HepG2 (cell line): Measurements from ENCODE around the gene PAN3. TPM values are rescaled to one million over a fixed set of nuclear protein-coding genes. Genes with fewer than 3 reads are reported as not detected.

Source experiments
- ATAC-seq: fragments of 200-7000 bp; cut with Tn5 transposase; 3 replicates; pipeline ENCODE4 v1.9.1; 2020; ENCODE audit warnings: mild to moderate bottlenecking, moderate library complexity
- BruUV-seq: library from RNA; stranded (reverse); fragments of 400-500 nt; replicated peaks from 2 replicates; lab custom pipeline; 2021; lab: Mats Ljungman, UMichigan
- CTCF ChIA-PET: fragments of 300-600 bp; formaldehyde crosslinking; extraction: SDS; loops from one replicate; lab custom pipeline; 2021; ENCODE audit warnings: low total read pairs, inconsistent platforms, low intra/inter-chr PET ratio; lab: Yijun Ruan, JAX
- POLR2A ChIA-PET: fragments of 350-600 bp; sonication (Branson Sonifier 250); formaldehyde crosslinking; loops from one replicate; lab custom pipeline; 2020; ENCODE audit warnings: antibody characterized with exemption, inconsistent platforms; lab: Yijun Ruan, JAX
- DNase-seq: peaks from one replicate; pipeline ENCODE4 v3.0.0-alpha.2; 2015; ENCODE audit warnings: low spot score
- FAIRE-seq: peaks from 3 replicates; lab custom pipeline; 2011; peaks lifted over from hg19 to GRCh38; lab: Jason Lieb, UNC
- H2AFZ ChIP-seq: one replicate; pipeline ENCODE4 v1.6.1; 2011; ENCODE audit warnings: low read length, inconsistent platforms
- H3K27ac ChIP-seq: fragments of 300-600 bp; 3 replicates; pipeline ENCODE4 v1.8.0; 2011; ENCODE audit warnings: mixed run types, mild to moderate bottlenecking, mixed read lengths, low read length, inconsistent platforms; ENCODE audit not compliant: insufficient read depth; ENCODE audit errors: extremely low read length
- H3K27me3 ChIP-seq, 2 experiments: fragments of 200-600 bp in 1 of 2; 2 replicates in 1 of 2; 3 replicates in 1 of 2; pipeline versions ENCODE4 v1.6.0 to v1.8.0; 2011; ENCODE audit warnings: low read length in 2 of 2, mild to moderate bottlenecking in 2 of 2, moderate library complexity in 2 of 2, inconsistent platforms in 1 of 2; ENCODE audit not compliant: insufficient read depth in 2 of 2, control insufficient read depth in 1 of 2
- H3K36me3 ChIP-seq, 2 experiments: fragments of 200-600 bp in 1 of 2; replicated peaks in 1 of 2; 2 replicates in 1 of 2; 3 replicates in 1 of 2; pipeline versions ENCODE4 v1.5.1 to v1.8.0; 2011; ENCODE audit warnings: low read length in 2 of 2, inconsistent platforms in 1 of 2; ENCODE audit not compliant: insufficient read depth in 2 of 2, control insufficient read depth in 1 of 2
- H3K4me1 ChIP-seq: 2 replicates; pipeline ENCODE4 v1.5.1; 2012; ENCODE audit warnings: low read length, inconsistent platforms; ENCODE audit not compliant: insufficient read depth
- H3K4me2 ChIP-seq: 2 replicates; pipeline ENCODE4 v1.6.0; 2011; ENCODE audit warnings: low read depth, low read length, inconsistent platforms
- H3K4me3 ChIP-seq, 3 experiments: fragments of 200-600 bp in 1 of 3; sonication (generic), shearing (Covaris generic) in 1 of 3; replicated peaks in 1 of 3; 2 replicates each; pipeline ENCODE4 v1.5.1; 2011 to 2016; ENCODE audit warnings: low read length in 3 of 3, inconsistent platforms in 2 of 3, low read depth in 2 of 3, mild to moderate bottlenecking in 2 of 3, control low read depth in 1 of 3, mixed read lengths in 1 of 3; ENCODE audit not compliant: insufficient read depth in 1 of 3
- H3K79me2 ChIP-seq: one replicate; pipeline ENCODE4 v1.6.1; 2011; ENCODE audit warnings: low read length, inconsistent platforms; ENCODE audit not compliant: insufficient read depth
- H3K9ac ChIP-seq: 2 replicates; pipeline ENCODE4 v1.6.0; 2011; ENCODE audit warnings: mild to moderate bottlenecking, low read depth, low read length, inconsistent platforms; ENCODE audit not compliant: insufficient read depth
- H3K9me3 ChIP-seq: 2 replicates; pipeline ENCODE4 v1.5.1; 2012; ENCODE audit warnings: mild to moderate bottlenecking, low read length
- H4K20me1 ChIP-seq: 2 replicates; pipeline ENCODE4 v1.6.0; 2011; ENCODE audit warnings: inconsistent platforms, mild to moderate bottlenecking, low read length, moderate library complexity; ENCODE audit not compliant: insufficient read depth
- EZH2 ChIP-seq: conservative IDR thresholded peaks from 2 replicates; pipeline ENCODE4 v1.6.1; 2012; ENCODE audit warnings: mild to moderate bottlenecking, low read depth, low read length, moderate library complexity
- GLI4 ChIP-seq: sonication (generic); formaldehyde crosslinking; IDR thresholded peaks from 2 replicates; pipeline ENCODE4 v1.5.1; 2020; ENCODE audit warnings: missing genetic modification reagents, mild to moderate bottlenecking, moderate library complexity, borderline replicate concordance
- HNRNPL ChIP-seq: fragments of 200-400 bp; formaldehyde crosslinking; IDR thresholded peaks from 2 replicates; pipeline ENCODE4 v1.6.1; 2017; ENCODE audit warnings: mild to moderate bottlenecking, low read depth, low read length
- RAD21 ChIP-seq: fragments of 450-650 bp; formaldehyde crosslinking; IDR thresholded peaks from 2 replicates; pipeline ENCODE4 v1.5.0; 2020; ENCODE audit warnings: mild to moderate bottlenecking
- RFX3 ChIP-seq: IDR thresholded peaks from 2 replicates; pipeline ENCODE4 v1.6.1; 2016; ENCODE audit warnings: missing biosample characterization, missing genetic modification reagents
- TARDBP ChIP-seq: sonication (generic); formaldehyde crosslinking; IDR thresholded peaks from 2 replicates; pipeline ENCODE4 v1.8.0; 2022; ENCODE audit warnings: mild to moderate bottlenecking, missing genetic modification reagents
- TBL1XR1 ChIP-seq: fragments of 150-350 bp; IDR thresholded peaks from 2 replicates; pipeline ENCODE4 v1.6.1; 2014; ENCODE audit warnings: borderline replicate concordance, low read length; ENCODE audit not compliant: partially characterized antibody
- TBP ChIP-seq: sonication (generic); formaldehyde crosslinking; IDR thresholded peaks from 2 replicates; pipeline ENCODE4 v1.5.0; 2020; ENCODE audit warnings: missing genetic modification reagents
- ZNF414 ChIP-seq: sonication (generic); formaldehyde crosslinking; IDR thresholded peaks from 2 replicates; pipeline ENCODE4 v1.5.0; 2020; ENCODE audit warnings: missing genetic modification reagents
- WGBS: methylation state at CpG from one replicate; pipeline ENCODE4 v1.1.6; 2017; ENCODE audit warnings: low lambda C conversion rate; 5-methylcytosine and 5-hydroxymethylcytosine counted together
- in situ Hi-C: cut with HindIII; loops from 2 replicates; pipeline ENCODE4 v1.10.0; 2017; ENCODE audit warnings: low pct_unique_long_range_greater_than_20kb; ENCODE audit not compliant: extremely low pct_ligation_motif_present
- intact Hi-C: fragments of 100-400 bp; cut with micrococcal nuclease; formaldehyde crosslinking; loops from one replicate; pipeline ENCODE4 v1.10.0; 2022; ENCODE audit not compliant: unreplicated experiment
- polyA plus RNA-seq, 8 experiments: library from polyadenylated mRNA; depleted of rRNA in 3 of 8; stranded (reverse) in 7 of 8; unstranded in 1 of 8; fragments of >200 nt; fragmentation: Illumina TruSeq in 4 of 8; extraction: Trizol in 4 of 8; gene quantifications; 2 replicates each; pipeline versions ENCODE4 v1.2.1 to v1.2.3, GENCODE V29; 2011 to 2016; ENCODE audit warnings: low read depth in 4 of 8, missing spikeins in 1 of 8, mixed read lengths in 1 of 8; ENCODE audit not compliant: insufficient read depth in 1 of 8
- total RNA-seq, 5 experiments: library from RNA; depleted of rRNA; stranded (reverse); fragments of >200 nt; fragmentation: Illumina TruSeq; extraction: Trizol; gene quantifications; 2 replicates each; pipeline ENCODE4 v1.2.3, GENCODE V29; 2016; ENCODE audit warnings: low read depth in 1 of 5
- TF ChIP-seq, protein P1 (sequence below), 2 experiments: sonication (generic) in 1 of 2; formaldehyde crosslinking in 1 of 2; IDR thresholded peaks; 2 replicates each; pipeline versions ENCODE4 v1.5.1 to v1.6.1; 2011 to 2020; ENCODE audit warnings: borderline replicate concordance in 1 of 2, low read depth in 1 of 2, low read length in 1 of 2, mild to moderate bottlenecking in 1 of 2, missing genetic modification reagents in 1 of 2, moderate library complexity in 1 of 2

Gene PAN3
- total and polyA plus RNA-seq, 2 of the 13 experiments (the other 11 are each of a cell fraction or from before 2014, with no cell fraction given): 9.7 to 10.6 TPM

DNA sequence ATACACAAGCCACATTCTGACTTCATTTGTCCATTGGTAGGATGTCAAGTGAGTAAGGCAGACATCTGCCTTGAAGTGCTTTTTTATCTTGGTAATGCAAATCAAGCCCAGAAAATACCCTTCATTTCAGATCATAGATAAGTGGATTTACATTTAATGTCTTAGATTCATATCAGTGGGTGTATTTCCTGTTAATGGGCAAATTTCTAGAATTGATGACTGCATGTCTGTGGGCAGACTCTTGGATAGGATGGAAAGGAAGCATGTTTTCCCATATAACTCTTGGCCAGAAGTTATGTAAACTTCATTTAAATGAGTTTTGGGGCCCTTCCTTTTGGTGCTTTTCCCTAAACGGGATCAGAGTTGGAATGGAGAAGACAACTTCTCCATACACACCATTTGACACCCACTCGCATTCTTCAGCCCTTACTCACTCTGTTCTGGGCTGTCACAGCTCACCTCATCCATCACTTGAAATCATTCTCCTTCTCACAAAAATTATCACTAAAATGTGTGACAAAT is 202.0 kb downstream of the PAN3 start:
- no peaks in the 10 kb centered on the region for H3K9me3 ChIP-seq
- WGBS: 40% methylated on average over 2 of the region's 2 CpGs
- no peaks in the 10 kb centered on the region for H3K36me3 ChIP-seq
- no peak overlapping the region for H3K9ac ChIP-seq
- H2AFZ ChIP-seq: no peak overlapping the region
- no peak for DNase-seq
- intact Hi-C loops (no loop called here), in situ Hi-C loops (no loop called here)
- no peak overlapping the region for H3K27ac ChIP-seq
- TF ChIP-seq TARDBP (CRISPR knock-in tag): no peak
- TF ChIP-seq RFX3: no peak
- no peak for TF ChIP-seq ZNF414
- no peak for TF ChIP-seq TBP (CRISPR knock-in tag)
- no peak for TF ChIP-seq GLI4 (CRISPR knock-in tag)
- TF ChIP-seq TBL1XR1: no peak
- no peak for TF ChIP-seq EZH2
- TF ChIP-seq RAD21 (CRISPR knock-in tag): no peak
- no TSS peak for BruUV-seq
- ChIA-PET POLR2A (no interaction called here), CTCF (no interaction called here)
- H3K4me3 ChIP-seq: no peak overlapping the region
- FAIRE-seq: no peak
- ATAC-seq: no peak
- no peaks in the 10 kb centered on the region for H3K79me2 ChIP-seq
- peaks cover 0 to 1% of the 10 kb centered on the region in 2 experiments; a peak in 1 of 5 replicates for H3K27me3 ChIP-seq
- H3K4me2 ChIP-seq: no peak overlapping the region
- no peaks in the 10 kb centered on the region for H4K20me1 ChIP-seq
- no peaks in the 10 kb centered on the region for H3K4me1 ChIP-seq

GRCh38 chr13:28342251-28342650 is 203.9 kb downstream of the PAN3 start:
- CTCF ChIA-PET: no interaction called here
- BruUV-seq: no TSS peak
- DNase-seq (no peak), FAIRE-seq (no peak), ATAC-seq (no peak)
- Histone ChIP-seq H3K4me3 (no peak overlapping the region), H3K79me2 (no peaks in the 10 kb centered on the region), H3K27ac (no peak overlapping the region), H3K4me1 (no peaks in the 10 kb centered on the region), H3K36me3 (no peaks in the 10 kb centered on the region), H4K20me1 (no peaks in the 10 kb centered on the region), H3K4me2 (no peak overlapping the region), H3K9me3 (no peaks in the 10 kb centered on the region), H2AFZ (no peak overlapping the region), H3K9ac (no peak overlapping the region), H3K27me3 (0 out of 5 replicates have a peak, but pooled peaks cover 0 to 1% of the 10 kb centered on the region in 2 experiments)
- intact Hi-C loops (no loop called here), in situ Hi-C loops (no loop called here)
- 39% methylated on average over 2 of the region's 2 CpGs for WGBS
- POLR2A ChIA-PET: no interaction called here
- TF ChIP-seq, protein P1, sequence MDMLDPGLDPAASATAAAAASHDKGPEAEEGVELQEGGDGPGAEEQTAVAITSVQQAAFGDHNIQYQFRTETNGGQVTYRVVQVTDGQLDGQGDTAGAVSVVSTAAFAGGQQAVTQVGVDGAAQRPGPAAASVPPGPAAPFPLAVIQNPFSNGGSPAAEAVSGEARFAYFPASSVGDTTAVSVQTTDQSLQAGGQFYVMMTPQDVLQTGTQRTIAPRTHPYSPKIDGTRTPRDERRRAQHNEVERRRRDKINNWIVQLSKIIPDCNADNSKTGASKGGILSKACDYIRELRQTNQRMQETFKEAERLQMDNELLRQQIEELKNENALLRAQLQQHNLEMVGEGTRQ (IDR thresholded peaks at IDR 0.05; ENCODE audit: low read depth, low read length): no peak
- TF ChIP-seq, protein P1 (CRISPR knock-in tag; IDR thresholded peaks at IDR 0.05; ENCODE audit: borderline replicate concordance): no peak
- TF ChIP-seq HNRNPL: no peak
